GM18526 (cell line): ENCODE data around the gene PKHD1.

Experiments used
- POLR2A ChIP-seq: IDR thresholded peaks from 3 replicates; pipeline ENCODE4 v1.6.1; 2011; ENCODE audit not compliant: insufficient read length; ENCODE audit errors: extremely low read depth

Gene PKHD1

GRCh38 chr6:51717477-51717876 is 369.9 kb downstream of the PKHD1 start:
- TF ChIP-seq POLR2A, result no peak

- TF ChIP-seq POLR2A, result no peak
These were observed 375.5 kb downstream of the PKHD1 start for GRCh38 chr6:51711876-51712275.

GRCh38 chr6:51706086-51706485 is 381.3 kb downstream of the PKHD1 start:
- TF ChIP-seq POLR2A, result no peak

- no peak for TF ChIP-seq POLR2A
These were observed 382.4 kb downstream of the PKHD1 start for GRCh38 chr6:51704932-51705540.

GRCh38 chr6:51702851-51703250 is 384.6 kb downstream of the PKHD1 start:
- TF ChIP-seq POLR2A, result no peak

GRCh38 chr6:51684603-51685002 is 402.8 kb downstream of the PKHD1 start:
- no peak for TF ChIP-seq POLR2A

GRCh38 chr6:51684038-51684437 is 403.4 kb downstream of the PKHD1 start:
- no peak for TF ChIP-seq POLR2A

GRCh38 chr6:51678905-51679620 is 408.4 kb downstream of the PKHD1 start:
- TF ChIP-seq POLR2A, result no peak

- no peak for TF ChIP-seq POLR2A
These were observed 409.1 kb downstream of the PKHD1 start for GRCh38 chr6:51678274-51678673.

GRCh38 chr6:51675922-51676275 is 411.5 kb downstream of the PKHD1 start:
- no peak for TF ChIP-seq POLR2A

GRCh38 chr6:51675020-51675921 is 412.1 kb downstream of the PKHD1 start:
- no peak for TF ChIP-seq POLR2A

GRCh38 chr6:51663525-51663924 is 423.9 kb downstream of the PKHD1 start:
- TF ChIP-seq POLR2A, result no peak

- no peak for TF ChIP-seq POLR2A
These were observed 426.6 kb downstream of the PKHD1 start for GRCh38 chr6:51660767-51661166.

GRCh38 chr6:51657491-51657890 is 429.9 kb downstream of the PKHD1 start:
- no peak for TF ChIP-seq POLR2A

GRCh38 chr6:51655517-51655916 is 431.9 kb downstream of the PKHD1 start:
- TF ChIP-seq POLR2A, result no peak

GRCh38 chr6:51654647-51655046 is 432.8 kb downstream of the PKHD1 start:
- TF ChIP-seq POLR2A, result no peak
